NK-92 (cell line): ENCODE measurements around the gene CERT1.
"Not testable (repeated sequence)": the region's sequence is repeated elsewhere in the genome, so short reads cannot be mapped to it uniquely, and the experiment has no call there.

Source experiments
- DNase-seq: peaks from one replicate; lab custom pipeline; 2025; ENCODE audit not compliant: unreplicated experiment; lab: John Stamatoyannopoulos, UW

CERT1 gene

DNA sequence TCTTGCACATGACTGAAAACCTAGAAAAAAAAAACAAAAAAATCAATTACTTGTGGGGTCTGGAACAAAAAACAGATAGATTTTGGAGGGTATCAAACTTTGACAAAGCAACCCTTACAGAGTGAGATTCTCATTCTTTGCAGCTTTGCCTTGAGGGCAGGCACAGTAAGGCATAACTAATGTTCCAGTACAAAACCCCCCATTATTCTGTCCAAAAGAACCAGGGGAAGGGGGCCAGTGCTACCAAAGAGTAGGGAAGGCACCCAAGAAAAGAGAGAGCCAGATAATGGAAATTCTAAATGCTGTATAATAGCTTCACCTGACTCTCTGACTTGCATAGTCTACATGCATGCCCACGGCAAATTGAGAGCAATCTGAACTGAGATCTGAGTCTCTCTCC is 13.2 kb upstream of the CERT1 start:
- DNase-seq: no peak

- no peak for DNase-seq
Measured at GRCh38 chr5:75524071-75524470, 12.6 kb upstream of the CERT1 start.

- DNase-seq: no peak
Measured at GRCh38 chr5:75523275-75523674, 11.8 kb upstream of the CERT1 start.

DNA sequence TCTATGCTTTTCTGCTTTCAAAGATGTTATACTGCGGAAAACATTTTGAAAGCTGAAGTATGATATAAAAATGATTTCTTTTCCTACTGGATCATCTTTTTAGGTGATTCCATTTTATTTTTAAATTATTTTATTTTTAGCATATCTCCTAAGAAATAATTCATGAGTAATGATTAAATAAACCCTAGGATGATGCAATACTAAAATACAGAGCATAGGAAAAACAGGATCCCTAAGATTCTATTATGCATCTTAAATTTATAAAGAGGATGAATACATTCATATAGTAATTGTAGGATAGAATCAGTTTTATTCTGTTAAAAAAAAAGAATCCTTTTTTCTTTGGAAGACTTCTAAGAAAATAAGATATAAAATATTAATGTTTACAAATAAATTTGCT is 11.1 kb upstream of the CERT1 start:
- no peak for DNase-seq

DNA sequence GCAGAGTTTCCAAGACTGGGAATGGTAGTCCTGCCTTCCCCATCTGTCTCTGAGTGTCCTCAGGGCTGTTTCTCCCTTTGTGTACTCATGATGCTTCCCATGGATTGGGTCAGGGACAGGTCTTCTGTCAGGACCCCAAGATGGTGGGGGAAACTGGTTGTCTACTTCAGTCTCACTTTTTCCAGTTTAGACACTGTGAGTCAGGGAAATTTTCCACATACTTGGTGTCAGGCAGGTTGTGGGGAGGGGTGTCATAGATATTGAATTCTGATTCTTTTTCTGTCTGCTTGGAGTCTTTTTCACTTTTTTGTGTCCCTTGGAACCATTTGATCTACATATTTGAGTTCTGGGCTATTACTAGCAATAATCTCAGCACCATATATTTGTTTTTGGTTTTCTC is 10.6 kb upstream of the CERT1 start:
- DNase-seq: no peak

DNA sequence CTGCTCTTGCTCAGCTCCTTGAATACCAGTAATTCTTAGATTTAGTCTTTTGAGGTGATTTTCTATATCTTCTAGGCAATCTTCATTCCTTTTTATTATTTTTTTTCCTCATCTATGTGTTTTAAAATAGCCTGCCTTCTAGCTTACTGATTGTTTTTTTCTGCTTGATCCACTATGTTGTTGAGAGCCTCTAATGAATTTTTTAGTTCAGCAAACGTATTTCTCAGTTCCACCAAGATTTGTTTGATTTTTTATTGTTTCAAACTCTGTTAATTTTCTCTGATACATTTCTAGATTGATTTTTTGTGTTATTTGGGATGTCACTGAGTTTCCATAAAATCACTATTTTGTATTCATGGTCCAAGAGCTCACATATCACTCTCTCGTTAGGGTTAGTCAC is 9.8 kb upstream of the CERT1 start:
- DNase-seq: no peak

DNA sequence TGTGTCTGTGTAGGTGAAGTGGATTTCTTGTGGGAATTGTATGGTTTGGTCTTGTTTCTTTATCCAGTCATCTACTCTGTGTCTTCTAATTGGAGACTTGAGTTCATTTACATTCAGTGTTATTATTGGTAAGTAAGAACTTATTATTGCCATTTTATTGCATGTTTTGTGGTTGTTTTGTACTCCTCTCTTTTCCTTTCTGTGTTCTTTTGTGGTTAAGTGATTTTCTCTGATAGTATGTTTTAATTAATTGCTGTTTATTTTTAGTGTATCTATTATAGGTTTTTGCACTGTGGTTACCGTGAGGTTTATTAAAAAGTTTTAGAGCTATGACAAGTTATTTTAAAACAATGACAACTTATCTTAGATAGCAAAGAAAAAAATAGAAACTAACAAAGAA is 8.3 kb upstream of the CERT1 start:
- no peak for DNase-seq

GRCh38 chr5:75514323-75514722 is 2.9 kb upstream of the CERT1 start:
- DNase-seq: no peak

- no peak for DNase-seq
Measured at GRCh38 chr5:75513841-75514240, 2.4 kb upstream of the CERT1 start.

DNA sequence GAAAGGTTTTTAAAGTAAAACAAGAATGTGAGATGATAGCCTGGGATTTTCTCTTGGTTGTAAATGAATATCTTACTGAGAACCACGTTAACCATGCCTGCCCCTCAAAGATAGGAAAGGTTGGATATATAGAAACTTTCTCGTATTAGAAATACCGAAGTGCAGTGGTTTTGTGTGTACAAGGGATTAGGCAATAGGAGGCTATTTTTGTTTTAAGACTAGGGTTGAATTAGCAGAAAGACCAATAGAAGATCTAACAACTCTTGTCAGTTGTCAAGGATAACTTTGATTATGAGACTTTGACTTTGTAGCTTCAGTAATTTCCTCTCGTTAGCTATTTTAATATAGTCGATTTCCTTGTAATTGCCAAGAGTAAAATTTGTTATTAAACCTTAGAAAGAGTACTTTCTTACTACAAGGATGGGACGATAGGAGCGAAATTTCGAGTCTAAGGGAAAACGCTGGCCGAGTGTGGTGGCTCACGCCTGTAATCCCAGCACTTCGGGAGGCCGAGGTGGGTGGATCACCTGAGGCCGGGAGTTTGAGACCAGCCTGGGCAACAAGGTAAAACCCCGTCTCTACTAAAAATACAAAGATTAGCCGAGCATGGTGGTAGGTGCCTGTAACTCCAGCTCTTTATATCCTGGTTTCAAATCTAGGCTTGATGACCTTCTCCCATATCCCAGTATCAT is 1.1 kb upstream of the CERT1 start:
- no peak for DNase-seq

- no peak for DNase-seq
Measured at GRCh38 chr5:75510836-75511434, 494 bp downstream of the CERT1 start.

- DNase-seq: no peak
Measured at GRCh38 chr5:75510417-75510835, 1.0 kb downstream of the CERT1 start.

DNA sequence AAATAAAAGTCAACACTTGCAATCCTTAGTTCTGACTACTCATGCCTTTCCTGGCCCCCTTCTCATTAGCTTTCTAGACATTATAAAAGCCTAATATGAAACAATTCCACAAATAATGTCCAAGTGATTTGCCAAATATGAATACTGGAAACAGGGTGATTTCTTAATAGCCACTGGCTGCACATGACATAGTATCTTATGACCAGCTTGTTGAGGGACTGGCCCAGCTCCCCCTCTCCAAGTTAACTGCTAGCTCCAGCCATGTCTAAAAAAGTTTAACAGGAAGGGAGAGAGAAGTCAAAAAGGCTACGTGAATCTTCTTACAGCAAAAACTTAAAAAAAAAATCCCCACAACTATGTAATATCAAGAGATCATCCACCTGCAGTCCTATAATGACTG is 1.5 kb downstream of the CERT1 start:
- no peak for DNase-seq

DNA sequence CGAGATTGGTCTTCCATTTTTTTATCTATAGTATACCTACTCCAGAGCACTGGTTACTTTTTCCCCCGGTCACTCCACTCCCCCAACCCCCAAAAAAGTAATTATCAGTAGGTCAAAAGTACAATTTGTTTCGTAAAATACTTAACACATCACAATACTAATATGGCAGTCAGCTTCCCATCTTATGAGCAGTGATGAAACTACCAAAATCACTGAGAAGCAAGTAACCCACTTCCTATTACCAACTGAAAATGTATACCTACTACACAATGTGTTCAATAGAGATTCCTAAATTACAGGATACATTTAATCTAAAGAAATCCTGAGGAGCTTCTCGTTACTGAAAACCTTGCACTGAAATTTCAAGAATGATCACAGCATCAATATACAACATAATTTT is 1.9 kb downstream of the CERT1 start:
- DNase-seq: no peak

DNA sequence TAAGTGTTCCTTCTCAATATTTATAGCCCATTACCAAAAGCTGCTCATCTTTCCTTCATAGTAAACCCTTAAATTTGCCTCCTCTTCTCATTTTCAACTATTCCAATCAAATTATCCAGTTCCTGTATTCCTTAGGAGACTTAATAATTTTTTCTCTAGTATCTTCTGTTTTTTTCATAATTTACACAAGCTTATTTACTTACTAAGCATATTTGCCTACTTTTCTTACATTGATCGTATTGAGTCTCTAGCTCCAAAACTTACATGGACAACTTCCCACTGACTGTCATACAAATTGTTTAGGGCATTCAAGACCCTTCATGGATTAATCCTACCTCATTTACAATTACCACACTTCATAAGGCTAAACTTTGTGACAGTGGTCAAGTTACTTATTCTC is 3.6 kb downstream of the CERT1 start:
- no peak for DNase-seq

DNA sequence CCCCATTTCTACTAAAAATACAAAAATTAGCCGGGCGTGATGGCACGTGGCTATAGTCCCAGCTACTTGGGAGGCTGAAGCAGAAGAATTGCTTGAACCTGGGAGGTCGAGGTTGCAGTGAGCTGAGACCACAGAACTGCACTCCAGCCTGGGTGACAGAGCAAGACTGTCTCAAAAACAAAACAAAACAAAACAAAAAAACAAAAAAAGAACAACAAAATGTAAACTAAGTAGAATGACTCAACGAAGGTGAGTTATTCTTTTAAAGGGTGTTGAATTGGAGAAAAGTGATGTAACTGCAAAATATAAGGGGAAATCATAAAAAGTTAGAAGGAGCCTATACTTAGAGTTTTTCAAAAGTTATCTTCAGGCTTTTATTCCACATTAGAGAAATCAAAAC is 6.3 kb downstream of the CERT1 start:
- not testable (repeated sequence) for DNase-seq

- not testable (repeated sequence) for DNase-seq
Measured at GRCh38 chr5:75498875-75499274, 12.6 kb downstream of the CERT1 start.

DNA sequence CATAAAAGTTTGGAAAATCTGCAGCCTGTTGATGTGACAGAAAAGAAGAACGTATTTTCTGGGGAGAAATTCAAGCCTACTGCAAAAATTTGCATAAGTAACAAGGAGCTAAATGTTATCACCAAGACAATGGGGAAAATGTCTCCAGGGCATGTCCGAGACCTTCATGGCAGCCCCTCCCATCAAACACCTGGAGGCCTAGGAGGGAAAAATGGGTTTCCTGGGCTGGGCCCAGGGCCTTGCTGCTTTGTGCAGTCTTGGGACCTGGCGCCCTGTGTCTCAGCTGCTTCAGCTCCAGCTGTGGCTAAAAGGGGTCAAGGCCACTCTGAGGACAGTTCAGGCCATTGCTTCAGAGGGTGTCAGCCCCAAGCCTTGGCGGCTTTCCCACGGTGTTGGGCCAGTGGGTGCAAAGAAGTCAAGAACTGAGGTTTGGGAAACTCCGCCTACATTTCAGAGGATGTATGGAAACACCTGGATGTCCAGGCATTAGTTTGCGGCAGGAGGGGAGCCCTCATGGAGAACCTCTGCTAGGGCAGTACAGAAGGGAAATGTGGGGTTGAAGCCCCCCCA is 13.1 kb downstream of the CERT1 start:
- no peak for DNase-seq

DNA sequence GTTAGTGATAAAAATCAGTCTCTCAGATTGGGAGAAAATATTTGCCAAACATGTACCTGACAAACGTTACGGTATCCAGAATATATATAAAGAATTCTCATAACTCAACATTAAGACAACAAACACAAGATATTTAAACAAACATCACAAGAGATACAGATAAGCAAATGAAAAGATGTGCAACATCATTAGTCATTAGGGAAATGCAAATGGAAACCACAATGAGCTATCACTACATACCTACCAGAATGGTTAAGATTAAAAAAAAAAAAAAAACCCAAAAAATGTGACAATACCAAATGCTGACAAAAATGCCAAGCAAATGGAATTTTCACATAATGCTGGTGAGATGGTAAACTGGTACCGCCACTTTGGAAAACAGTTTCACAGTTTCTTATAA is 15.4 kb downstream of the CERT1 start:
- no peak for DNase-seq

- DNase-seq: no peak
Measured at GRCh38 chr5:75491621-75492020, 19.8 kb downstream of the CERT1 start.

GRCh38 chr5:75489847-75490246 is 21.6 kb downstream of the CERT1 start:
- not testable (repeated sequence) for DNase-seq

DNA sequence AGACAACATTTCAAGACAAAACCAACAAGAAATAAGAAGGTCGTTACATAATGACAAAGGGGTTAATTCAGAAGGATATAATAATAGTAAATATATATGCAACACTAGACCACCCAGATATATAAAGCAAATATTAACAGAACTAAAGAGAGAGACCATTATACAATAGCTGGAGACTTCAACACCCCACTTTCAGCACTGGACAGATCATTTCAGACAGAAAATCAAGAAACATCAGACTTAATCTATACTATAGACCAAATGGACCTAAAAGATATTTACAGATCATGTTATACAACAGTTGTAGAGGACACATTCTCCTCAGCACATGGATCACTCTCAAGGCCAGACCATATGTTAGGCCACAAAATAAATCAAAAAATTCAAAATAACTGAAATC is 26.8 kb downstream of the CERT1 start:
- DNase-seq: no peak

DNA sequence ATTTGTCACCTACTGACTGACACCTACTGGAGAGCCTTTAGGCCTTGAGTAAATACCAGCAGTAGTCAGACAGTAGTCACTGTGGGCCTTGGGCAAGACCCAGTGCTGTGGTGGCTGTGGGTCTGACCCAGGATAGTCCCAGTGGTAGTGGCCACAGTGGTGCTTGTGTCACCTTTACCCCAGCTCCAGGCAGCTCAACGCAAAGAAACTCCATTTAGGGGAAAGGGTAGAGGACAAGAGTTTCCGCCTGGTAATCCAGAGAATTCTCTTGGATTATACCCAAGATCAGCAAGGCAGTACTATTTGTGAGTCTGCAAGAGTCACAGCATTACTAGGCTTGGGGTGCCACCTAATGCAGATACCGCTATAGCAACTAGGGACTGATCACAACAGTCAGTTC is 28.9 kb downstream of the CERT1 start:
- DNase-seq: no peak
